Activated T-cell treated with anti-CD3 and anti-CD28 coated beads, Interleukin-2, amount 50 U/mL, for 1 hour (primary cell): ENCODE results near the gene PARK7.
A peak's percentile ranks its signal among the peaks of the same experiment; 100 is the strongest.
"Not testable (repeated sequence)": the region's sequence is repeated elsewhere in the genome, so short reads cannot be mapped to it uniquely, and the experiment has no call there.

Source experiments
- DNase-seq: peaks from one replicate; pipeline ENCODE4 v3.0.0-alpha.2; 2020

The PARK7 gene

DNA sequence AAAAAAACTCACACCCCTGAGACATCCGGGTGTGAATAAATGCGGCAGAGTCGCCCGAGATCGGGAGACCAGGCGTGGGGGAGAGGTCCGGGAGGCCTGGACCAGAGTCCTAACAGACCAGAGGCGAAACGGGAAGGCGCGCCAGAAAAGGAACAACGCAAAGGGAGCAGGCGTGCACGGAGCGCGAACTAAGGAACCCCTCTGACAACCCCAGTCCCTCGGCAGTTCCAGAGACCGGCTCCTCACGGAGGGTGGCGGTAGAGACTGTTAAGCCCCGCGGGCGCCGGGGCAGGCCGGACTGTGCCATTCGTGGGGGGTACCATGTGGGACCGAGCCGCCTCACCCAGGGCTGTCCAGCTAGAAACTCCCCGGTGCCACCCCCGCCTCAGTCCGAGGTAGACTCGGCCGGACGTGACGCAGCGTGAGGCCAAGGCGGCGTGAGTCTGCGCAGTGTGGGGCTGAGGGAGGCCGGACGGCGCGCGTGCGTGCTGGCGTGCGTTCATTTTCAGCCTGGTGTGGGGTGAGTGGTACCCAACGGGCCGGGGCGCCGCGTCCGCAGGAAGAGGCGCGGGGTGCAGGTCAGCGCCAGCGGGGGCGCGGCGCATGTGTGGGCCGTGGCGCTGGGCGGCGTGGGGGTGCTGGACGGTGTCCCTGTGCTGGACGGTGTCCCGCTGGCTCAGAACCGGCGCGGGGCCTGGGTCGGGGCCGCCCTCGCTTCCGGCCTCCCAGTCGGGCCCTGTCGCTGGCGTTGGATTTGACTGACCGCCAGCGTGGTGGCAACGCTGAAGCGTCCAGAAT, at the start of gene PARK7:
PARK7 (plus strand) TSS at position 496 of the 798 bp plus-strand sequence. CDS start 1,075 bp downstream, outside the sequence.
- DNase-seq, result peak; percentile 99

DNA sequence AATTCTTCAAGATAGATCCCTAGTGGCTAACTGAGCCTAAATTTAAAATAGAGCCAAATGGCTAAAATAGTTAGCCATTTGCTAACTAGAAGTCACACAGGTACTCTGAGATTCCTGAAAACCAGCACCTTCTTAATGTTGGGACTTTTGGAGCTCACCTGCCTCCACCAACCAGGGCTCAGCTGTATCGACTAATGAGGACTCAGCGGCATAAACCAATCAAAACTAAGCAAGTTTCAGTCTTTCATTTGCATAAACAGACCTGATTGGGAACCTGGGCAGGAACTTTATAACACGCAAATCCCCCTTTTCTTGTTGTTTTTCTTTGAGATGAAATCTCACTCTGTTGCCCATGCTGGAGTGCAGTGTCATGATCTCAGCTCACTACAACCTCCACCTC, 49.4 kb upstream of the PARK7 start:
- DNase-seq, result no peak

DNA sequence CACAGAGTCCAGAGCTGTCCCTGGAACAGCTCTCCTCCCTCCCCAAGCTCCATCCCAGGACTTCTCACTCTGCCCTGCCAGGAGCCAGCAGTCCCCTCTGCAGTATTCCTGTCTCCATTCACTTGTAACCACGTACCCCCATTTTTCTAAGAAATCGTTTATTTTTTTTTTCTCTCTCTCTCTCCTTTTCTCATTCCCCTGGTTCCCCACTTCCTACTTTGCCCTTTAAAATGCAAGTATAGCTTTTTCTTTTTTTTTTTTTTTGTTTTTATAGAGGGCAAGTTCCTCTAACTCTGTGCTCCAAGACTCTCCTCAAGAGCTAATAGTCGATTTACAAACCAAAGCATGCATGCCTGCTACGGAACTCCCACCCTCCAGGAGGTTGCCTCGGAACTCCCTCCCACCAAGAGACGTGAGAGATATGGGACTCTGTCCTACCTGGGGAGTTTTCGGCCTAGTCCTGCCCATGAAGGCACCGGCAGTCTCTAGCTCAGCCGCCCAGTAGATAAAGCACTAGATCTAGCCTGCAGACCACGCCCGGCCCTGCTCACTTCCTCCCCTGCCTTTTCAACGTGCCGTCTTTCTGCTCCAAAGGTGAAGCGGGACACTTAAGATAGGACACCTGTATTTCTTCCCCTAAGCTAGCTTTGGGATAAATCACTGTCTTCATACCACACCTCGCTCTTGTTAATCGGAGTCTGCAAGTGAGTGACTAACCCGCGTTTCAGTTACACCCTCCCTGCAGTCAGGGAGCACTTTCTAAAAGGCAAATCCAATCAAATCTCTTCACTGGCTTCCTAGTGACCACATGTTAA, 48.6 kb upstream of the PARK7 start:
- DNase-seq, result no peak

- peak; percentile 37 for DNase-seq
Observed at GRCh38 chr1:7915826-7916500, 45.5 kb upstream of the PARK7 start.

GRCh38 chr1:7916501-7916830, 45.0 kb upstream of the PARK7 start:
- no peak for DNase-seq

DNA sequence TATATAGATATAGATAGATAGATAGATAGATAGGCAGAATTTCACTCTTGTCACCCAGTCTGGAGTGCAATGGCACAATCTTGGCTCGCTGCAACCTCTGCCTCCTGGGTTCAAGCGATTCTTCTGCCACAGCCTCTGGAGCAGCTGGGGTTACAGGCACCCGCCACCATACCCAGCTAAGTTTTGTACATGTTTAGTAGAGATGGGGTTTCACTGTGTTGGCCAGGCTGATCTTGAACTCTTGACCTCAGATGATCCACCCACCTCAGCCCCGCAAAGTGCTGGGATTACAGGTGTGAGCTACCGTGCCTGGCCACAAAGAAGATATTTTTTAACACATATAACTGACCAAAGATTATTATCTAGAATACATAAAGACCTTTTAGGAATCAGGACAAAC, 43.5 kb upstream of the PARK7 start:
- not testable (repeated sequence) for DNase-seq

GRCh38 chr1:7919880-7920279, 41.6 kb upstream of the PARK7 start:
- no peak for DNase-seq

DNA sequence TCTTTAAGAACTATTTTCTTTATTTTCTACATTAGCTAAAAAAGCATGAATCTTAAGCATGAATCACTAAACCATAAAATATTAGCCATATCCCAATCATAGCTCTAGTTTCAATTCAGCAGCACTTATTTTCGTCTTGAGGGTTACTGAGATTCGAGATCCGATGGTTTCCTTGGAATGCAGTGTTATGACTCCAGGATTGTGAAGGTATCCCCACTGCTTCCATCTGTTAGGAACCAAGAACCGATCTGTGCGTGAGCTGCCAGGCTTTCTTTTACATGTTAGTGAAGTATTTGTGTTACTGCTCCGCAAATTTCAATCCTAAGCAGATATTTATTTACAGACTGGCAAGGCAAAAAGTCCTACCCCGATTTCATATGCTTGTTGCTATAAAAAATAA, 39.7 kb upstream of the PARK7 start:
- DNase-seq, result no peak

DNA sequence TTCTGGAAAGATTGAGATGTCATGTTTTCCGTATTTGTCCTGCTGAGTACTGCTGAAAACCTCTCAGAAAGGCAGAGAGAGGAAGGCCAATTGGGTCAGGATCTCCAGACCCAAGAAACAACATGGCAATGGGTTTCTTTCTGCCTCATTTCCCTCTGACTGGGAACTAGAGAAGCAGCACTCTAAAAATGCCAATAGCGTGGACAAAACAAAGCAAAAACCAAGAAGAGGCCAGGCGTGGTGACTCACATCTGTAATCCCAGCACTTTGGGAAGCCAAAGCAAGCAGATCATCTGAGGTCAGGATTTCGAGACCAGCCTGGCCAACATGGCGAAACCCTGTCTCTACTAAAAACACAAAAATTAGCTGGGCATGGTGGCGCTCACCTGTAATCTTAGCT, 39.2 kb upstream of the PARK7 start:
- DNase-seq, result no peak

DNA sequence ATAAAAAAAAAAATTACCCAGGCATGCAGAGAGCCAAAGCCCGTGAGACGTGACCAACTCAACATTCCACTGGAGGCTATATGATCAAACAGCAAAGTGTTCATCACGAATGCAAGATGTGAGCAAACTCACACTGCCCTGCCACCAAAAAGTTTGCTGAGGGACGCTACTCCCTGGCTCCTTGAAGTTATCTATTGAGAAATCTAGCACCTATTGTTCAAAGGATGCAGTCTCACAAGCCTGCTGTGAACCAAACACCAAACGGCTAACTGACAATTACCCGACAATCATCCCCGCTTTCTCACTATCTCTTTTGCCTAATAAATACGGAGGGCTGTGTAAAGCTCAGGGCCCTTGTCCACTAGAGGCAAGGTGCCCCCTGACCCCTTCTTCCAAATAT, 34.5 kb upstream of the PARK7 start:
- not testable (repeated sequence) for DNase-seq

GRCh38 chr1:7928247-7928646, 33.3 kb upstream of the PARK7 start:
- no peak for DNase-seq

DNA sequence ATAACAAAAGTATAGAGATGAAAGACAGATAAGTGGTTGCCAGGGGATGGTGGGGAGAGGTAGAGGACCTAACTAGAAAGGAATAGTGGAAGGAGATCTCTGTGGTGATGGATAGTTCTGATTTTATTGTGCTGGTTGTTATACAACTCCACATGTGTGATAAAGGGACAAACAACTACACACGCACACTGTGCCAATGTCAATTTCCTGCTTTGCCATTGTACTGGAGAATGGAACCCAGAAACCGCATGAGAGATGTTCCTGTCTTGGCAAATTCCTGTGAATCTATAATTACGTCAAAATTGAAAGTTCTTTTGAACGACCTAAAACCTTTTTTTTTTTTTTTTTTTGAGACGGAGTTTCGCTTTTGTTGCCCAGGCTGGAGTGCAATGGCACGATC, 31.9 kb upstream of the PARK7 start:
- no peak for DNase-seq

DNA sequence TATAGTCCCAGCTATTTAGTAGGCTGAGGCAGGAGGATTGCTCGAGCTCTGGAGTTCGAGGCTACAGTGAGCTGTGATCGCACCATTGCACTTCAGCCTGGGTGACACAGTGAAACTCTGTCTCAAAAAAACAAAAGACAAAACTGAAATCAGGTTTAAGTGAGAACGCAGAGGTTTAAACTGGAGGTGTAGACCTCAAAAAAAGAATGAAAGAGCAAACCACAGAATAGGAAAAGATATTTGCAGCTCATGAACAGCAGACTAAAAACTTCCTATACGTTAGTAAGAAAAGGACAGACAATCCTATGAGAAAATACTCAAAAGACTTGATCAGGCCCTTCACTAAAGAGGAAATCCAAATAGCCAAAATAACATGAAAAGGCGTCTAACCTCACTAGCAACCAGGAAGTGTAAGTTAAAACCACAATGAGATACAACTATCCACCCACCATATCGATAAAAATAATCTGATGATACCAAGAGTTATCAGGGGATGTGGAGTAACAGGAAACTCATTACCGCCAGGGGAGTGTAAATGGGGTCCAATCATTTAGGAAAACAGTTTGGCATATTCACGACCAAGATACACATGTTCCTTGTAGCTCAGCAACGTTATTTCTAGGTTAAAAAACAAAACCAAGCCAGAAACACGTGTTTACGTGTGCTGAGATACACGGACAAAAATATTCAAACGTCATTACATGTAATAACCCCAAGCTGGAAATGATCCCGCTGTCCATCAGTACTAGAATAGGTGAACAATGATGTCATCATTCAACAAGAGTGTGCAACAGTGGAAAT, 30.7 kb upstream of the PARK7 start:
- DNase-seq, result no peak

DNA sequence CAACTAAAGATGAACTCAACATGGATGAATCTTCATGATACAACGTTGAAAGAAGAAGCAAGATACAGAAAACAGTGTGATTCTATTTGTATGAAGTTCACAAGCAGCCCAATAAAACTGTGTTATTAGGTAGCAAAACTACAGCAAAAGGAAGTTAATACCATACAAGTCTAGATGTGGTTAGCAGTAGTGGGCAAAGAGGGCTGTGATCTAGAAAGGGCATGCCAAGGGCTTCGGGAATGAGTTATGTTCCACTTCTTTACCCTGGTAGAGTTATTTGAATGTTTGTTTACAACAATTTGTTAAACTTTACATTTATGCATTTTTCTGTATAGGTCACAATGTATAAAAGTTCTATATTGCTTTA, 30.1 kb upstream of the PARK7 start:
- no peak for DNase-seq

- DNase-seq, result no peak
Observed at GRCh38 chr1:7932524-7933138, 28.9 kb upstream of the PARK7 start.

- DNase-seq, result no peak
Observed at GRCh38 chr1:7938070-7938469, 23.4 kb upstream of the PARK7 start.

- DNase-seq, result no peak
Observed at GRCh38 chr1:7940034-7940433, 21.5 kb upstream of the PARK7 start.

GRCh38 chr1:7940745-7941436, 20.6 kb upstream of the PARK7 start, which contains the start of gene TNFRSF9:
TSS of gene TNFRSF9 (minus strand) at chr1:7940839. CDS start at chr1:7939994, 845 bp downstream.
- peak; percentile 68 for DNase-seq

- no peak for DNase-seq
Observed at GRCh38 chr1:7941437-7941793, 20.1 kb upstream of the PARK7 start.

DNA sequence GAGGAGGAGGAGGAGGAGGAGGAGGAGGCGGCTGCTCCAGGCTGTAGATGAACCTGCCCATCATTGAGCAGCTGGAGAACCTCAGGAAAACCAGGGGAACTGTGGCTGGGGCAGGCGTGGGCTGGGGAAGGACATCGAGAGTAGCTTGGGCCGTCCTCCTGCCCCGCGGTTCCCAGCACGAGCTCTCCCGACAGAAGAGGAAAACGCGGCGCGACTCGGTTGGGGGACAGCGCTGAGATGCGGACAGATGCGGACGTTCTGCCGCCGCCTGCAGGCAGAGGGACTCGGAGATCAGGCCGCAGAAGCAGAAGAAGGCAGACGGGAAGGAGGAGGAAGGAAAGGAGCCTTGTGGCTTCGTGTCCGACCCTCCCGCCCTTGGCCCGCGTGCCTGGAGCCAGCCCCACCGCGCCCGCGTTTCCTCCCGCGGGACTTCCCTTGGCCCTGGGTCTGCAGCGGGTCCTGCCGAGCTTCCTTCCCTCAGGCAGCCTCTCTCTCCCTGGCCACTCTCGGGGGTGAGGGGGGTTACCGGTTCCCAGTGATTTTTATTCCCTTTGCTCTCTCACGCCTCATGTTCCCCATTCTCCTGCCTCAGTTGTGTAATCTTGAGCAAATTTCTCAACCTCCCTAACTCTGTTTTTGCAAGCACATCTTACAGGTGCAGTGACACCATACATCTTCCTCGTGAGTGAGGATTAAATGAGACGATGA, 19.1 kb upstream of the PARK7 start:
- peak; percentile 54 for DNase-seq

GRCh38 chr1:7943251-7943650, 18.3 kb upstream of the PARK7 start:
- no peak for DNase-seq
